H1 (cell line): ENCODE results near the gene CPA2. TPM values are rescaled to one million over a fixed set of nuclear protein-coding genes. Genes with fewer than 3 reads are reported as not detected.
A peak's percentile ranks its signal among the peaks of the same experiment; 100 is the strongest.

ENCODE experiments used
- CTCF ChIA-PET: fragments of 300-600 bp; sonication (Branson Sonifier 250); formaldehyde crosslinking; loops from one replicate; lab custom pipeline; 2021; ENCODE audit not compliant: partially characterized antibody; lab: Charles Lee
- POLR2A ChIA-PET: fragments of 300-600 bp; sonication (Branson Sonifier 250); formaldehyde crosslinking; loops from one replicate; lab custom pipeline; 2021; ENCODE audit warnings: inconsistent platforms; ENCODE audit not compliant: partially characterized antibody; lab: Charles Lee
- DNase-seq, 2 experiments: peaks; one replicate each; pipeline versions ENCODE4 v3.0.0 to v3.0.0-alpha.2; 2010 to 2022; ENCODE audit warnings: low spot score in 2 of 2, low read depth in 1 of 2, mixed read lengths in 1 of 2
- FAIRE-seq: peaks from 2 replicates; lab custom pipeline; 2011; peaks lifted over from hg19 to GRCh38; lab: Jason Lieb, UNC
- H2AFZ ChIP-seq: 2 replicates; pipeline ENCODE4 v1.8.1; 2012; ENCODE audit warnings: low read length, inconsistent platforms
- H2AK5ac ChIP-seq: 2 replicates; pipeline ENCODE4 v1.6.1; 2013; ENCODE audit warnings: low read depth, low read length
- H2BK120ac ChIP-seq: replicated peaks from 2 replicates; pipeline ENCODE3; 2013; ENCODE audit warnings: low read depth, low read length, inconsistent platforms
- H2BK12ac ChIP-seq: 2 replicates; pipeline ENCODE4 v1.6.1; 2013; ENCODE audit warnings: low read depth, low read length
- H2BK15ac ChIP-seq: 2 replicates; pipeline ENCODE4 v1.6.1; 2013; ENCODE audit warnings: low read length
- H2BK20ac ChIP-seq: 2 replicates; pipeline ENCODE4 v1.6.1; 2013; ENCODE audit warnings: low read length
- H2BK5ac ChIP-seq: 2 replicates; pipeline ENCODE4 v1.6.1; 2013; ENCODE audit warnings: low read depth, low read length
- H3K14ac ChIP-seq: 2 replicates; pipeline ENCODE4 v1.6.1; 2013; ENCODE audit warnings: inconsistent platforms; ENCODE audit not compliant: insufficient read length
- H3K18ac ChIP-seq: 2 replicates; pipeline ENCODE4 v1.6.1; 2013; ENCODE audit warnings: low read length; ENCODE audit errors: extremely low read depth
- H3K23ac ChIP-seq: 2 replicates; pipeline ENCODE4 v1.6.1; 2013; ENCODE audit warnings: inconsistent platforms; ENCODE audit not compliant: insufficient read length
- H3K23me2 ChIP-seq: 2 replicates; pipeline ENCODE4 v1.6.1; 2013; ENCODE audit warnings: low read depth, low read length
- H3K27ac ChIP-seq: 2 replicates; pipeline ENCODE4 v1.6.1; 2011; ENCODE audit warnings: low read depth, low read length, inconsistent platforms
- H3K27me3 ChIP-seq, 4 experiments: replicated peaks in 1 of 4; 1 replicate in 1 of 4; 2 replicates in 3 of 4; pipeline versions ENCODE4 v1.6.1 to v1.8.1; 2011 to 2013; ENCODE audit warnings: low read length in 3 of 4, mild to moderate bottlenecking in 3 of 4, inconsistent platforms in 2 of 4, mixed read lengths in 2 of 4, moderate library complexity in 1 of 4; ENCODE audit not compliant: control insufficient read depth in 3 of 4, insufficient read depth in 3 of 4; ENCODE audit errors: extremely low read depth in 1 of 4
- H3K36me3 ChIP-seq, 4 experiments: 2 replicates each; pipeline versions ENCODE4 v1.6.1 to v1.8.1; 2011 to 2013; ENCODE audit warnings: mild to moderate bottlenecking in 4 of 4, low read length in 3 of 4, moderate library complexity in 2 of 4, control low read depth in 1 of 4, inconsistent platforms in 1 of 4; ENCODE audit not compliant: insufficient read depth in 4 of 4, control insufficient read depth in 2 of 4
- H3K4ac ChIP-seq: replicated peaks from 2 replicates; pipeline ENCODE3; 2013; ENCODE audit warnings: low read length, low read depth, mixed read lengths, inconsistent platforms; ENCODE audit not compliant: insufficient read length
- H3K4me1 ChIP-seq, 4 experiments: replicated peaks in 1 of 4; 1 replicate in 1 of 4; 2 replicates in 3 of 4; pipeline versions ENCODE4 v1.6.1 to v1.8.1; 2011 to 2013; ENCODE audit warnings: low read length in 3 of 4, inconsistent platforms in 2 of 4, mixed read lengths in 1 of 4; ENCODE audit not compliant: insufficient read depth in 4 of 4, control insufficient read depth in 3 of 4
- H3K4me2 ChIP-seq, 2 experiments: 2 replicates each; pipeline versions ENCODE4 v1.6.1 to v1.8.1; 2011 to 2013; ENCODE audit warnings: low read depth in 2 of 2, low read length in 2 of 2, control low read depth in 1 of 2, inconsistent platforms in 1 of 2, mild to moderate bottlenecking in 1 of 2; ENCODE audit not compliant: insufficient read depth in 1 of 2
- H3K4me3 ChIP-seq, 4 experiments: fragments of 200-600, 300-600 bp in 1 of 4; sonication (generic), shearing (Covaris generic), sonication (Bioruptor Twin) in 1 of 4; 2 replicates each; pipeline versions ENCODE4 v1.5.1 to v1.8.1; 2011 to 2016; ENCODE audit warnings: low read length in 4 of 4, low read depth in 3 of 4, control low read depth in 2 of 4, inconsistent platforms in 2 of 4, mild to moderate bottlenecking in 2 of 4, mixed read lengths in 1 of 4, moderate library complexity in 1 of 4; ENCODE audit not compliant: insufficient read depth in 2 of 4; ENCODE audit errors: extremely low read depth in 1 of 4
- H3K56ac ChIP-seq: replicated peaks from 2 replicates; pipeline ENCODE3; 2013; ENCODE audit warnings: low read depth, mild to moderate bottlenecking, mixed read lengths, low read length, inconsistent platforms; ENCODE audit not compliant: insufficient read length
- H3K79me1 ChIP-seq: 2 replicates; pipeline ENCODE4 v1.6.1; 2013; ENCODE audit warnings: low read depth, low read length, control low read depth
- H3K79me2 ChIP-seq, 2 experiments: 2 replicates each; pipeline versions ENCODE4 v1.6.1 to v1.8.1; 2012 to 2013; ENCODE audit warnings: low read length in 2 of 2, mild to moderate bottlenecking in 2 of 2, inconsistent platforms in 1 of 2; ENCODE audit not compliant: insufficient read depth in 2 of 2, control insufficient read depth in 1 of 2
- H3K9ac ChIP-seq, 4 experiments: replicated peaks in 1 of 4; 1 replicate in 1 of 4; 2 replicates in 3 of 4; pipeline versions ENCODE4 v1.6.1 to v1.8.1; 2011 to 2013; ENCODE audit warnings: low read depth in 3 of 4, low read length in 3 of 4, control low read depth in 2 of 4, mild to moderate bottlenecking in 2 of 4, moderate library complexity in 2 of 4, inconsistent platforms in 1 of 4; ENCODE audit errors: extremely low read depth in 1 of 4
- H3K9me3 ChIP-seq, 2 experiments: 2 replicates each; pipeline versions ENCODE4 v1.6.1 to v1.8.1; 2012 to 2013; ENCODE audit warnings: mild to moderate bottlenecking in 2 of 2, moderate library complexity in 2 of 2, control low read depth in 1 of 2, inconsistent platforms in 1 of 2, low read depth in 1 of 2, low read length in 1 of 2, mixed read lengths in 1 of 2; ENCODE audit not compliant: insufficient read depth in 2 of 2
- H4K20me1 ChIP-seq, 2 experiments: replicated peaks in 1 of 2; 2 replicates each; pipeline versions ENCODE3 to v1.8.1; 2011 to 2013; ENCODE audit warnings: inconsistent platforms in 2 of 2, low read length in 2 of 2, mild to moderate bottlenecking in 1 of 2; ENCODE audit not compliant: insufficient read depth in 2 of 2, control insufficient read depth in 1 of 2
- H4K5ac ChIP-seq: 2 replicates; pipeline ENCODE4 v1.6.1; 2013; ENCODE audit warnings: low read length, low read depth, mixed read lengths, inconsistent platforms; ENCODE audit not compliant: insufficient read length
- H4K8ac ChIP-seq: 2 replicates; pipeline ENCODE4 v1.8.0; 2013; ENCODE audit warnings: mild to moderate bottlenecking, moderate library complexity, low read length, inconsistent platforms; ENCODE audit not compliant: insufficient read depth; ENCODE audit errors: extremely low read depth
- H4K91ac ChIP-seq: replicated peaks from 2 replicates; pipeline ENCODE3; 2013; ENCODE audit warnings: low read length, mixed read lengths, inconsistent platforms; ENCODE audit not compliant: insufficient read length
- CHD2 ChIP-seq: IDR thresholded peaks from 2 replicates; pipeline ENCODE4 v1.6.1; 2012; ENCODE audit warnings: low read length, improper control_type of control experiment
- EGR1 ChIP-seq: IDR thresholded peaks from 2 replicates; pipeline ENCODE4 v1.6.1; 2011; ENCODE audit warnings: low read depth, low read length, borderline replicate concordance
- EZH2 ChIP-seq: fragments of 200-600 bp; sonication (generic); IDR thresholded peaks from 2 replicates; pipeline ENCODE4 v1.7.1; 2012; ENCODE audit warnings: low read depth, mild to moderate bottlenecking, moderate library complexity, low read length, inconsistent platforms; ENCODE audit not compliant: severe bottlenecking
- MAX ChIP-seq: IDR thresholded peaks from 2 replicates; pipeline ENCODE4 v1.6.1; 2012; ENCODE audit warnings: inconsistent platforms
- NRF1 ChIP-seq: IDR thresholded peaks from 2 replicates; pipeline ENCODE4 v1.6.1; 2011; ENCODE audit warnings: mild to moderate bottlenecking, low read depth, low read length, improper control_type of control experiment
- PHF8 ChIP-seq: fragments of 200-600 bp; sonication (generic); conservative IDR thresholded peaks from 2 replicates; pipeline ENCODE4 v1.7.1; 2012; ENCODE audit warnings: low read depth, mild to moderate bottlenecking, inconsistent platforms, low read length, moderate library complexity
- RAD21 ChIP-seq, 2 experiments: IDR thresholded peaks in 1 of 2; conservative IDR thresholded peaks in 1 of 2; 2 replicates each; pipeline ENCODE4 v1.6.1; 2011; ENCODE audit warnings: low read depth in 2 of 2, low read length in 2 of 2, improper control_type of control experiment in 1 of 2, inconsistent platforms in 1 of 2, mild to moderate bottlenecking in 1 of 2, moderate library complexity in 1 of 2
- RBBP5 ChIP-seq: IDR thresholded peaks from 2 replicates; pipeline ENCODE4 v1.7.1; 2012; ENCODE audit warnings: low read depth, mild to moderate bottlenecking, inconsistent platforms, low read length, moderate library complexity, borderline replicate concordance
- RFX5 ChIP-seq: IDR thresholded peaks from 2 replicates; pipeline ENCODE4 v1.6.1; 2011; ENCODE audit warnings: low read depth, low read length, improper control_type of control experiment, borderline replicate concordance
- SP1 ChIP-seq: IDR thresholded peaks from 2 replicates; pipeline ENCODE4 v1.6.1; 2011; ENCODE audit warnings: low read depth, low read length
- WGBS, 2 experiments: shearing (Covaris generic) in 1 of 2; methylation state at CpG; one replicate each; pipeline versions ENCODE4 v1.1.6 to v1.1.7; 2013 to 2015; ENCODE audit warnings: low lambda C conversion rate in 2 of 2, mixed read lengths in 2 of 2, inconsistent platforms in 1 of 2, low coverage in 1 of 2, missing lambda C conversion rate in 1 of 2; ENCODE audit not compliant: insufficient replicate concordance in 2 of 2, insufficient coverage in 1 of 2, insufficient read length in 1 of 2; ENCODE audit errors: extremely low coverage in 1 of 2, missing lambda C conversion rate in 1 of 2; 5-methylcytosine and 5-hydroxymethylcytosine counted together
- polyA plus RNA-seq, 7 experiments: library from polyadenylated mRNA; depleted of rRNA in 3 of 7; stranded (reverse) in 5 of 7; unstranded in 2 of 7; fragments of >200 nt in 5 of 7; fragments of 200-250 nt in 2 of 7; gene quantifications; 1 replicate in 5 of 7; 2 replicates in 1 of 7; 4 replicates in 1 of 7; pipeline versions ENCODE4 v1.2.1 to v1.2.3, GENCODE V29; 2011 to 2013; ENCODE audit warnings: missing spikeins in 2 of 7, mixed read lengths in 2 of 7
- total RNA-seq: library from RNA; stranded (reverse); fragmentation: NEBNext Ultra II Directional; extraction: Animal tissue kit (Norgen Biotek cat#: 25700); gene quantifications from 2 replicates; pipeline ENCODE4 v1.2.1, GENCODE V29; 2021
- TF ChIP-seq, protein P1 (sequence below): IDR thresholded peaks from 2 replicates; pipeline ENCODE4 v1.6.1; 2012; ENCODE audit warnings: low read length, inconsistent platforms

Gene CPA2
- total and polyA plus RNA-seq, 2 of the 8 experiments (the other 6 are each of a cell fraction or from before 2014, with no cell fraction given): 0.21 TPM; not detected in 1

DNA sequence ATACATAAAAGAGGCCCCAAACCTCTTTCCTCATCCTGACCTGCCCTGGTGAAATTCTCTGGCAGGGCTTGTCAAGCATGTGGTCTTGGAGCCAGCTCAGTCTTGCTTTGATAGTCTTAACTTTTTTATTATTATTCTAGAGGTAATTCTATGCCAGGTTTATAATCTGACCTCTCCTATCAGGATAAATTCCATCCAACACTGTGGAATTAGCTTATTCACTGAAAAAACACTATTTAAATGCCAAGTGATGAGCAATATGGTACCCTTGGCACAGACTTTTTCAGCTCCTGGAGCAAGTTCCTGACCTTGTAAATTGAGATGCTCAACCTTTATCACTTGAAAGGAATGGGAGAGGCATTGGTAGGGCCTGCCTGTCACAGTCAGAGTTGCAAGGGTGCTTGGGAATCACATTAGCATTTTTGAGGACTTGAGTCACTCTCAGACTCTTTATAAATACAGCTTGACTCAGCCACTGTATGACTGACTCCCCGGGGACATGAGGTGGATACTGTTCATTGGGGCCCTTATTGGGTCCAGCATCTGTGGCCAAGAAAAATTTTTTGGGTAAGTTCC, 26.1 kb downstream of the CPA2 start, which contains the start of gene CPA4:
CPA4 (plus strand) TSS at position 480 of the 576 bp plus-strand sequence; CDS start at position 500, 20 bp downstream.
- no peak within 1 kb of the TSS for H3K56ac ChIP-seq
- H4K91ac ChIP-seq: no peak within 1 kb of the TSS
- no peak within 1 kb of the TSS for H2BK20ac ChIP-seq
- no peak within 1 kb of the TSS for H4K8ac ChIP-seq
- WGBS, 2 experiments: 79% methylated on average over 1 of the region's 1 CpG; no CpG with 5 or more reads in 1 of the 2 experiments
- H2BK12ac ChIP-seq: no peak within 1 kb of the TSS
- DNase-seq: no peak
- no peak within 1 kb of the TSS for H2BK5ac ChIP-seq
- H2AK5ac ChIP-seq: no peak within 1 kb of the TSS
- no peaks in the 10 kb centered on the region for H3K79me1 ChIP-seq
- no peak within 1 kb of the TSS for H3K27ac ChIP-seq
- H3K36me3 ChIP-seq: no peaks in the 10 kb centered on the region
- no peaks in the 10 kb centered on the region for H3K27me3 ChIP-seq
- no peaks in the 10 kb centered on the region for H3K4me1 ChIP-seq
- H3K4me2 ChIP-seq: no peak within 1 kb of the TSS
- H3K18ac ChIP-seq: no peak within 1 kb of the TSS
- H2BK120ac ChIP-seq: no peak within 1 kb of the TSS
- H3K23ac ChIP-seq: no peak within 1 kb of the TSS
- no peak within 1 kb of the TSS for H3K4ac ChIP-seq
- CTCF ChIA-PET: interaction anchor here (0.8 to 2.0 kb wide), 3 partner anchors 15 to 59 kb away, joined by 3 to 8 read pairs (median 3); no protein-coding TSS in a partner anchor
- no peak within 1 kb of the TSS for H3K4me3 ChIP-seq
- 0 out of 4 replicates have a peak, but pooled peaks cover 0 to 2% of the 10 kb centered on the region in 2 experiments for H3K9me3 ChIP-seq
- H4K20me1 ChIP-seq: no peaks in the 10 kb centered on the region
- H2BK15ac ChIP-seq: 0 out of 2 replicates have a peak within 1 kb of the TSS, but pooled peaks have one; percentile 46
- no peak within 1 kb of the TSS for H4K5ac ChIP-seq
- H3K23me2 ChIP-seq: no peaks in the 10 kb centered on the region
- H3K79me2 ChIP-seq: no peaks in the 10 kb centered on the region
- no peak within 1 kb of the TSS for H3K9ac ChIP-seq
- POLR2A ChIA-PET: interaction anchor here (0.7 kb wide), 1 partner anchor 53 kb away, joined by 3 read pairs; no protein-coding TSS in a partner anchor
- H2AFZ ChIP-seq: no peak within 1 kb of the TSS
- H3K14ac ChIP-seq: no peak within 1 kb of the TSS
- FAIRE-seq: no peak
- TF ChIP-seq MAX: no peak
- no peak for TF ChIP-seq EGR1
- TF ChIP-seq EZH2: no peak
- TF ChIP-seq PHF8: no peak
- TF ChIP-seq CHD2: no peak
- no peak for TF ChIP-seq RBBP5
- TF ChIP-seq RAD21 (IDR thresholded peaks at IDR 0.05 in 1 of 2, conservative IDR thresholded peaks at IDR 0.05 in 1 of 2; ENCODE audit: low read depth in 2 of 2, low read length in 2 of 2): no peak
- TF ChIP-seq SP1: no peak
- TF ChIP-seq NRF1: no peak
- TF ChIP-seq, protein P1, sequence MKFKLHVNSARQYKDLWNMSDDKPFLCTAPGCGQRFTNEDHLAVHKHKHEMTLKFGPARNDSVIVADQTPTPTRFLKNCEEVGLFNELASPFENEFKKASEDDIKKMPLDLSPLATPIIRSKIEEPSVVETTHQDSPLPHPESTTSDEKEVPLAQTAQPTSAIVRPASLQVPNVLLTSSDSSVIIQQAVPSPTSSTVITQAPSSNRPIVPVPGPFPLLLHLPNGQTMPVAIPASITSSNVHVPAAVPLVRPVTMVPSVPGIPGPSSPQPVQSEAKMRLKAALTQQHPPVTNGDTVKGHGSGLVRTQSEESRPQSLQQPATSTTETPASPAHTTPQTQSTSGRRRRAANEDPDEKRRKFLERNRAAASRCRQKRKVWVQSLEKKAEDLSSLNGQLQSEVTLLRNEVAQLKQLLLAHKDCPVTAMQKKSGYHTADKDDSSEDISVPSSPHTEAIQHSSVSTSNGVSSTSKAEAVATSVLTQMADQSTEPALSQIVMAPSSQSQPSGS: no peak
- TF ChIP-seq RFX5: no peak
